Measurements from ENCODE around the gene MRGPRF. TPM values are rescaled to one million over a fixed set of nuclear protein-coding genes. Genes with fewer than 3 reads are reported as not detected.
A peak's percentile ranks its signal among the peaks of the same experiment; 100 is the strongest.

Gene MRGPRF
- total RNA-seq, 1 experiment from 2014 or later, result 0.76 TPM

DNA sequence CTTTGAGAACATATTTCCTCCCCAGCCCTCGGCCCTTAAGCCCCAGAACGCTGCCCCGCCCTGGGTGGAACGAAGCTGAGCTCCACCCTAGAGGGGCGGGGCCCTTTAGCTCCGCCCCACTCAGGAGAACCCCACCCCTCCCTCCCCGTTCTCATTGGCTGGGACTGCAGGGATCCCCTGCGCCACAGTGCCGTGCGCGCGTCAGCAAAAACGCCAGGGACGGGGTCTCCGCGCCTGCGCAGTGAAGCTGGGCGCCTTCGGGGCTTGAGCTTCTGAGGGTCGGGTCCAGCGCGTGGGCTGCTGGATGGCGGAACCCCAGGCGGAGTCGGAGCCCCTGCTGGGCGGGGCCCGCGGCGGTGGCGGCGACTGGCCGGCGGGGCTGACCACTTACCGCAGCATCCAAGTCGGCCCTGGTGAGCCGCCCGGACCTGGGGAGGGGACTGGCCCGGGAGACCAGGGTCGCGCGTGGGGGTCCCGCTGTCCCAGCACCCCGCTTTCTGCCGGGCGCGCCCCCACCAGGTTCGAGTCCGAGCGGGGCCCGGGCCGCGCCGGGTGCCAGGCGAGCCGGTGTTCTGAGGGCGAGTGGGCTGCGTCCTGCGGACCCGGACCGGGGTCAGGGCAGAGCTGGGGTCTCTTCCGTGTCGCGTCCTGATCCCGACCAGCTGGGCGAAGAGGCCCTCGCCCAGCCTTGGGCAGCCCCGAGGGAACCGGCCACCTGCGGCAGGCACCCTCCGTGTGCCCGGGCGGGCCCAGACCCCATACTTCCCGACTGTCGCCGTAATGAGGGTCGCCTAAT is 35.8 kb upstream of the MRGPRF start, which contains the start of gene TPCN2 (continued):
- no peak for TF ChIP-seq REST (IDR thresholded peaks at IDR 0.05; ENCODE audit: low read depth)

GRCh38 chr11:69048031-69048693 is 35.1 kb upstream of the MRGPRF start:
- H2AFZ ChIP-seq (ENCODE audit: low read depth, low read length, poor library complexity, severe bottlenecking), result peak overlapping the region; percentile 91
- no peaks in the 10 kb centered on the region for H3K9me3 ChIP-seq (ENCODE audit: control insufficient read depth in 1 of 2, insufficient read depth in 1 of 2, low read depth in 1 of 2, low read length in 2 of 2)
- intact Hi-C loops (cut with micrococcal nuclease), result loop anchor here (10.0 kb wide), 1 partner anchor 93 kb away; no protein-coding TSS in a partner anchor
- peak overlapping the region; percentile 95 for H3K4me2 ChIP-seq (ENCODE audit: low read length)
- H3K9me2 ChIP-seq (ENCODE audit: insufficient read depth), result no peaks in the 10 kb centered on the region
- H3K9ac ChIP-seq (ENCODE audit: low read length), result peak overlapping the region; percentile 98
- POLR2A ChIA-PET, result interaction anchor here (1.3 kb wide), 1 partner anchor 144 kb away, joined by 3 read pairs; the partner anchor contains the start of genes IGHMBP2 and MRPL21
- BruUV-seq (replicated peaks), result TSS peak; percentile 68
- DNase-seq (ENCODE audit: low read depth, low spot score) (no peak), ATAC-seq (peak; percentile 1; the same call in 1 of the 2 replicates)
- H3K27ac ChIP-seq (ENCODE audit: low read depth, low read length), result no peak overlapping the region
- peak; percentile 41; the same call in 1 of the 2 replicates for TF ChIP-seq SIN3A (IDR thresholded peaks at IDR 0.05; ENCODE audit: low read depth)
- no peak for TF ChIP-seq SRF (IDR thresholded peaks at IDR 0.05; ENCODE audit: low read depth)
- TF ChIP-seq POLR2AphosphoS5 (IDR thresholded peaks at IDR 0.05; ENCODE audit: low read depth, low read length), result no peak
- H3K27me3 ChIP-seq (ENCODE audit: insufficient read depth, low read length), result no peaks in the 10 kb centered on the region
- H3K36me3 ChIP-seq (ENCODE audit: control insufficient read depth in 1 of 2, insufficient read depth in 2 of 2, low read length in 2 of 2), result no peaks in the 10 kb centered on the region
- RAD21 ChIA-PET (ENCODE audit: low non-redundant PET in 1 of 2, low total read pairs in 2 of 2, uncharacterized antibody in 2 of 2, unreplicated experiment in 2 of 2), result no interaction called here
- H3K4me1 ChIP-seq (ENCODE audit: control insufficient read depth in 1 of 2, insufficient read depth in 2 of 2, low read length in 2 of 2), result peaks cover 10 to 33% of the 10 kb centered on the region in 2 experiments; a peak in 3 of 4 replicates
- H3K79me2 ChIP-seq (ENCODE audit: insufficient read depth, low read length), result peaks cover 36% of the 10 kb centered on the region
- H3K4me3 ChIP-seq (replicated peaks in 1 of 2; ENCODE audit: low read depth in 1 of 2, low read length in 2 of 2), result peak overlapping the region; percentile 73 to 97
- CTCF ChIA-PET, result interaction anchor here (0.6 kb wide), 1 partner anchor 245 kb away, joined by 3 read pairs; no protein-coding TSS in a partner anchor
- no peaks in the 10 kb centered on the region for H4K20me1 ChIP-seq (ENCODE audit: insufficient read depth)
